ENCODE data around the gene FCN1. TPM values are rescaled to one million over a fixed set of nuclear protein-coding genes. Genes with fewer than 3 reads are reported as not detected.

The FCN1 gene
- total RNA-seq, 1 experiment from 2014 or later = not detected

DNA sequence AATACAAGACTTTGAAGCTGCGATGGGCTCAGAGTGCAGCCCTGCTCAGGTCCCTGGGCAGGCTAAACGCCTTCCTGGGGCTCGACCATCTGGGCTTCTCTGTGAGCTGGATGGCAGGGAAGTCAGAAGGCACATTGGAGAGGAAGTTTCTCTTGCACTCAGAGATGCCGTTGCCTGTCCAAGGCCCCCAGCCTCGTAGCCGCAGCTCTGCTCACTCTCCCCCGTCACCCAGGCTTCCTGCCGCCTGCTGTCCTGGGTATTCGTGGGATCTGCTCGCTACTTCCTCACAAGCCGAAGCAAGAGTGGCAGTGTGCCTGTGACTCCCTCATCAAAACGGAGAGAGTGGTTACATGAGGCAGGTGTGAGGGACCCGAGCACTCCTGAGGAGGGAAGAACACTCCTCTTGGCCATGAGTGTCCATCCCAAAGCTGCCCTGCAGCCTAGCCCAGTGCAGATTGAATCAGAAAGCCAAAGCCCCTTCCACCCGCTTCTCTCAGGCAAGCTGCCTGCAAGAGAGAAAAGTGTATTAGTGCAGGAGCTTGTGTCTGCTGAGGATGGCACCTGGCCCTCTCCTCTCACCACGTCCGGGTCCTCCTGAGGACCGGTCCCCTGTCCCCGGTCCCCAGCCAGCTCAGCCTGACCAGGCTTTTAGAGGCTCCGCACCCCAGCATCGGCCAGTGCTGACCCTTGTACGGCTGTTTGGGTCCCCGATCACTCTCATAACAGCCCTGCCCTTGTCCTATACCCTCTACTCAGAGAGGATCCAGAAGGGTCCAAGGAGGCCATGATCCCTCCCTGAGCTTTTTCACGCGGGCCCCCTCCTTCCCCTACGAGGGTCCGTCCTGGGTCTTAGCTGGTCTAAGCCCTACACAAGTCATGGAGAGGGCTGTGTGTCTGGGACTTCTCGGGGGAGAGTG is 29.8 kb downstream of the FCN1 start:
- Mint-ChIP-seq H3K36me3 (ENCODE audit: insufficient read depth, unreplicated experiment) (no peaks in the 10 kb centered on the region), H3K27me3 (ENCODE audit: insufficient read depth, unreplicated experiment) (peaks cover 37% of the 10 kb centered on the region), H3K4me3 (ENCODE audit: unreplicated experiment) (no peak overlapping the region), H3K27ac (ENCODE audit: low read depth, unreplicated experiment) (no peak overlapping the region), H3K9me3 (ENCODE audit: unreplicated experiment) (no peaks in the 10 kb centered on the region), H3K4me1 (ENCODE audit: insufficient read depth, unreplicated experiment) (peaks cover 5% of the 10 kb centered on the region)
- ChIA-PET POLR2A (no interaction called here), CTCF (interaction anchor here (0.6 kb wide), 1 partner anchor 30 kb away, joined by 3 read pairs; no protein-coding TSS in a partner anchor)
- no peak for DNase-seq (ENCODE audit: unreplicated experiment)
- intact Hi-C loops (cut with micrococcal nuclease) = no loop called here
- BruUV-seq (replicated peaks) = no TSS peak
- TF ChIP-seq, protein P1, sequence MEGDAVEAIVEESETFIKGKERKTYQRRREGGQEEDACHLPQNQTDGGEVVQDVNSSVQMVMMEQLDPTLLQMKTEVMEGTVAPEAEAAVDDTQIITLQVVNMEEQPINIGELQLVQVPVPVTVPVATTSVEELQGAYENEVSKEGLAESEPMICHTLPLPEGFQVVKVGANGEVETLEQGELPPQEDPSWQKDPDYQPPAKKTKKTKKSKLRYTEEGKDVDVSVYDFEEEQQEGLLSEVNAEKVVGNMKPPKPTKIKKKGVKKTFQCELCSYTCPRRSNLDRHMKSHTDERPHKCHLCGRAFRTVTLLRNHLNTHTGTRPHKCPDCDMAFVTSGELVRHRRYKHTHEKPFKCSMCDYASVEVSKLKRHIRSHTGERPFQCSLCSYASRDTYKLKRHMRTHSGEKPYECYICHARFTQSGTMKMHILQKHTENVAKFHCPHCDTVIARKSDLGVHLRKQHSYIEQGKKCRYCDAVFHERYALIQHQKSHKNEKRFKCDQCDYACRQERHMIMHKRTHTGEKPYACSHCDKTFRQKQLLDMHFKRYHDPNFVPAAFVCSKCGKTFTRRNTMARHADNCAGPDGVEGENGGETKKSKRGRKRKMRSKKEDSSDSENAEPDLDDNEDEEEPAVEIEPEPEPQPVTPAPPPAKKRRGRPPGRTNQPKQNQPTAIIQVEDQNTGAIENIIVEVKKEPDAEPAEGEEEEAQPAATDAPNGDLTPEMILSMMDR (IDR thresholded peaks at IDR 0.05; ENCODE audit: unreplicated experiment) = no peak

DNA sequence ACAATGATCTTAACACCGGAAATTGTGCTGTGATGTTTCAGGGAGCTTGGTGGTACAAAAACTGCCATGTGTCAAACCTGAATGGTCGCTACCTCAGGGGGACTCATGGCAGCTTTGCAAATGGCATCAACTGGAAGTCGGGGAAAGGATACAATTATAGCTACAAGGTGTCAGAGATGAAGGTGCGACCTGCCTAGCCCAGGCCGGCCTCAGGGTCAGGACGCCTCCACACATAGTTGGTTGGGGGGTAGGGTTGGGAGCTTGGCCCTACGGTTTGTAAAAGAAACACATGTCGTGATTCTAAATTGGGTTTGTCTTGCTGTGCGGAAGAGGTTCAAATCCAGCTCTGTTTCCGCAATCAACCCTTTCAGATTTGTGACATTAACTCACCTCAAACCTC is 30.5 kb downstream of the FCN1 start:
- TF ChIP-seq, protein P1 (IDR thresholded peaks at IDR 0.05; ENCODE audit: unreplicated experiment) = no peak
- intact Hi-C loops (cut with micrococcal nuclease) = no loop called here
- H3K36me3 Mint-ChIP-seq (ENCODE audit: insufficient read depth, unreplicated experiment) = no peaks in the 10 kb centered on the region
- DNase-seq (ENCODE audit: unreplicated experiment) = no peak
- H3K27me3 Mint-ChIP-seq (ENCODE audit: insufficient read depth, unreplicated experiment) = peaks cover 44% of the 10 kb centered on the region
- no TSS peak for BruUV-seq (replicated peaks)
- H3K9me3 Mint-ChIP-seq (ENCODE audit: unreplicated experiment) = no peaks in the 10 kb centered on the region
- H3K4me3 Mint-ChIP-seq (ENCODE audit: unreplicated experiment) = no peak overlapping the region
- ChIA-PET CTCF (interaction anchor here (0.6 kb wide), 1 partner anchor 29 kb away, joined by 3 read pairs; no protein-coding TSS in a partner anchor), POLR2A (no interaction called here)
- peaks cover 5% of the 10 kb centered on the region for H3K4me1 Mint-ChIP-seq (ENCODE audit: insufficient read depth, unreplicated experiment)
- H3K27ac Mint-ChIP-seq (ENCODE audit: low read depth, unreplicated experiment) = no peak overlapping the region

DNA sequence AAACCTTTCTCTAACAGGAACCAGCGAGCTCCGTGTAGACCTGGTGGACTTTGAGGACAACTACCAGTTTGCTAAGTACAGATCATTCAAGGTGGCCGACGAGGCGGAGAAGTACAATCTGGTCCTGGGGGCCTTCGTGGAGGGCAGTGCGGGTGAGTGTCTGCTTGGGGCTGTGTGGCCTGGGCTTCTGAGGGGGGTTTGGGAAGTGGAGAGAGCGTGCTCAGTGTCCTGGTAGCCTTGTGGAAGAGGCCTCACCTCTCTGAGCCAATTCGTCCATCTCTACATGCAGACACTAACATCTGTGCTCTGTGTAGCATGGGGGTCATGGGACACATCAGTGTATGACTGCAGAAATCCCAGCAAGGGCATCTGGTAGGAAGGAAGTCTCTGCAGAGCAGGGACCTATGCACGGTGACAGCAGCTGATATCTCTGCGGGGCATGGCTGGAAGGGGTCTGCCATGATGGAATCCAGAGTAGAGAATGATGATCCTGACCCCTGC is 31.2 kb downstream of the FCN1 start:
- Mint-ChIP-seq H3K36me3 (ENCODE audit: insufficient read depth, unreplicated experiment) (no peaks in the 10 kb centered on the region), H3K9me3 (ENCODE audit: unreplicated experiment) (no peaks in the 10 kb centered on the region), H3K27me3 (ENCODE audit: insufficient read depth, unreplicated experiment) (peaks cover 48% of the 10 kb centered on the region), H3K4me3 (ENCODE audit: unreplicated experiment) (no peak overlapping the region), H3K27ac (ENCODE audit: low read depth, unreplicated experiment) (no peak overlapping the region), H3K4me1 (ENCODE audit: insufficient read depth, unreplicated experiment) (peaks cover 5% of the 10 kb centered on the region)
- BruUV-seq (replicated peaks) = no TSS peak
- DNase-seq (ENCODE audit: unreplicated experiment) = no peak
- CTCF ChIA-PET = no interaction called here
- intact Hi-C loops (cut with micrococcal nuclease) = no loop called here
- POLR2A ChIA-PET = no interaction called here
- TF ChIP-seq, protein P1 (IDR thresholded peaks at IDR 0.05; ENCODE audit: unreplicated experiment) = no peak

DNA sequence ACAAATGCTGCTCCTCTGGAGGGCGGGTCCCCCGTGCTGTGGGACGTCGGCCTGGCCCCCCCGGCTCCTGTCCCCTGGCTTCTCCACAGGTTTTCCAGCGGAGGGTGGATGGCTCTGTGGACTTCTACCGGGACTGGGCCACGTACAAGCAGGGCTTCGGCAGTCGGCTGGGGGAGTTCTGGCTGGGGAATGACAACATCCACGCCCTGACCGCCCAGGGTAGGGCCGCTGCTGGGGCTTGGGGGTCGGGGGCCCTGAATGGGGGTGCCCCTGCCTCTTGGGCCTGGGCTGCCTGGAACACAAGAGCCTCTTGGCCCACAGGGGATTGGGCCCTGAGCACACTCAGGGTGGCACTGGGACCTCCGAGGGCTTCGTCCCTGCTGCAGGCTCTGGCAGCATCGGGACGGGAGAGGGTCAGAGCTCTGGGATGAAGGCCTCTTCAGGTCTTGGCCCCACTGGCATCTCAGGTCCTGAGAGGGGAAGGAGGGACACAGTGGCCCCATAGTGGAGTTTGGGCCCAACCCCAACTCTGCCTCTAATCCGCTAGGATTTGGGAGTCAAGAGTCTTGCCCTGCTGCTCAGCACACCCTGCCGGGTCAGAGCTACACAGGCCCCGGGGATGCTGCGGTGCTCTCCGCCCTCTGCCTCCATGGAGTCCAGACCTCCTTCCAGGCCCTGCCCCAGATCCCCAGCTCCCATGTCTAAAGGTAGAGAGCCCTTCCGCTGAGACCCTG is 31.9 kb downstream of the FCN1 start:
- Mint-ChIP-seq H3K27me3 (ENCODE audit: insufficient read depth, unreplicated experiment) (peaks cover 43% of the 10 kb centered on the region), H3K4me3 (ENCODE audit: unreplicated experiment) (no peak overlapping the region), H3K36me3 (ENCODE audit: insufficient read depth, unreplicated experiment) (no peaks in the 10 kb centered on the region), H3K9me3 (ENCODE audit: unreplicated experiment) (no peaks in the 10 kb centered on the region), H3K4me1 (ENCODE audit: insufficient read depth, unreplicated experiment) (peaks cover under 1% of the 10 kb centered on the region), H3K27ac (ENCODE audit: low read depth, unreplicated experiment) (no peak overlapping the region)
- no TSS peak for BruUV-seq (replicated peaks)
- no peak for DNase-seq (ENCODE audit: unreplicated experiment)
- TF ChIP-seq, protein P1 (IDR thresholded peaks at IDR 0.05; ENCODE audit: unreplicated experiment) = no peak
- POLR2A ChIA-PET = no interaction called here
- CTCF ChIA-PET = no interaction called here
- intact Hi-C loops (cut with micrococcal nuclease) = no loop called here

All from MCF 10A (cell line).